B cell (primary cell): ENCODE measurements around the gene RNF113A. TPM values are rescaled to one million over a fixed set of nuclear protein-coding genes. Genes with fewer than 3 reads are reported as not detected.
"Not testable (repeated sequence)": the region's sequence is repeated elsewhere in the genome, so short reads cannot be mapped to it uniquely, and the experiment has no call there.

Experiments used
- ATAC-seq: fragments of 200-7000 bp; cut with Tn5 transposase; one replicate; pipeline ENCODE4 v1.10.0; 2021; ENCODE audit warnings: low read depth, mild to moderate bottlenecking, moderate number of reproducible peaks, moderate library complexity
- CTCF ChIA-PET: fragments of 350-600 bp; sonication (Branson Sonifier 250); formaldehyde crosslinking; loops from one replicate; lab custom pipeline; 2021; ENCODE audit warnings: antibody characterized with exemption, inconsistent platforms; lab: Charles Lee
- POLR2A ChIA-PET: fragments of 350-600 bp; sonication (Branson Sonifier 250); formaldehyde crosslinking; loops from one replicate; lab custom pipeline; 2021; ENCODE audit warnings: antibody characterized with exemption; lab: Charles Lee
- DNase-seq: peaks from one replicate; pipeline ENCODE4 v3.0.0; 2013
- H2AFZ ChIP-seq: 2 replicates; pipeline ENCODE4 v1.6.1; 2012; ENCODE audit warnings: mild to moderate bottlenecking, low read depth, low read length; ENCODE audit not compliant: insufficient read depth, poor library complexity, severe bottlenecking
- H3K27ac ChIP-seq, 2 donors: 1 replicate in 1 of 2; 2 replicates in 1 of 2; pipeline ENCODE4 v1.5.1; 2012 to 2013; ENCODE audit warnings: low read length in 2 of 2, mild to moderate bottlenecking in 2 of 2, moderate library complexity in 1 of 2
- H3K27me3 ChIP-seq, 4 experiments: fragments of 200-600 bp in 1 of 4; sonication (generic) in 1 of 4; replicated peaks in 1 of 4; 1 replicate in 2 of 4; 2 replicates in 2 of 4; pipeline versions ENCODE4 v1.6.1 to v1.7.0; 2013 to 2016; ENCODE audit warnings: low read length in 3 of 4, mild to moderate bottlenecking in 2 of 4, mixed read lengths in 1 of 4, moderate library complexity in 1 of 4; ENCODE audit not compliant: insufficient read depth in 4 of 4, control insufficient read depth in 3 of 4; ENCODE audit errors: control extremely low read depth in 1 of 4
- H3K36me3 ChIP-seq, 2 experiments: replicated peaks in 1 of 2; 1 replicate in 1 of 2; 2 replicates in 1 of 2; pipeline versions ENCODE4 v1.6.1 to v1.7.1; 2013; ENCODE audit warnings: low read length in 1 of 2; ENCODE audit not compliant: insufficient read depth in 2 of 2, control insufficient read depth in 1 of 2; ENCODE audit errors: control extremely low read depth in 1 of 2, extremely low read depth in 1 of 2
- H3K4me1 ChIP-seq, 2 donors: fragments of 200-600 bp in 1 of 2; sonication (generic) in 1 of 2; 1 replicate in 1 of 2; 2 replicates in 1 of 2; pipeline versions ENCODE4 v1.5.1 to v1.6.1; 2013 to 2017; ENCODE audit warnings: low read length in 2 of 2; ENCODE audit not compliant: control insufficient read depth in 2 of 2, insufficient read depth in 2 of 2
- H3K4me2 ChIP-seq: replicated peaks from 2 replicates; pipeline ENCODE3; 2012; ENCODE audit warnings: mild to moderate bottlenecking, low read depth, low read length; ENCODE audit not compliant: poor library complexity, severe bottlenecking
- H3K4me3 ChIP-seq, 5 experiments: fragments of 200-600 bp in 1 of 5; sonication (generic) in 1 of 5; 1 replicate in 3 of 5; 2 replicates in 2 of 5; pipeline versions ENCODE4 v1.5.1 to v1.7.0; 2011 to 2016; ENCODE audit warnings: low read length in 4 of 5, mild to moderate bottlenecking in 4 of 5, low read depth in 2 of 5, control low read depth in 1 of 5, moderate library complexity in 1 of 5; ENCODE audit not compliant: insufficient read depth in 1 of 5; ENCODE audit errors: control extremely low read depth in 1 of 5, extremely low read depth in 1 of 5
- H3K79me2 ChIP-seq: fragments of 200-600 bp; sonication (generic); one replicate; pipeline ENCODE4 v1.6.0; 2016; ENCODE audit warnings: low read length; ENCODE audit not compliant: control insufficient read depth, insufficient read depth
- H3K9ac ChIP-seq: fragments of 200-600 bp; sonication (generic); 2 replicates; pipeline ENCODE4 v1.6.1; 2017; ENCODE audit warnings: mild to moderate bottlenecking, low read length, moderate library complexity
- H3K9me3 ChIP-seq, 3 donors: one replicate each; pipeline versions ENCODE4 v1.6.1 to v1.7.1; 2013; ENCODE audit warnings: low read length in 2 of 3; ENCODE audit not compliant: control insufficient read depth in 2 of 3, insufficient read depth in 1 of 3; ENCODE audit errors: control extremely low read depth in 1 of 3
- H4K20me1 ChIP-seq: 2 replicates; pipeline ENCODE4 v1.6.0; 2012; ENCODE audit warnings: mild to moderate bottlenecking, low read length; ENCODE audit not compliant: insufficient read depth, control insufficient read depth, poor library complexity, severe bottlenecking
- H3K27ac Mint-ChIP-seq: one replicate; pipeline ENCODE4 v1.8.0; 2021; ENCODE audit warnings: mixed read lengths
- H3K27me3 Mint-ChIP-seq: one replicate; pipeline ENCODE4 v1.8.0; 2021; ENCODE audit warnings: mixed read lengths
- H3K4me1 Mint-ChIP-seq: one replicate; pipeline ENCODE4 v1.8.0; 2021; ENCODE audit warnings: mixed read lengths
- H3K4me3 Mint-ChIP-seq: one replicate; pipeline ENCODE4 v1.8.0; 2021; ENCODE audit warnings: mixed read lengths
- H3K9me3 Mint-ChIP-seq: one replicate; pipeline ENCODE4 v1.8.0; 2022; ENCODE audit warnings: mixed read lengths; ENCODE audit not compliant: insufficient read depth
- CTCF ChIP-seq: fragments of 200-600 bp; IDR thresholded peaks from one replicate; pipeline ENCODE4 v1.8.0; 2022; ENCODE audit warnings: antibody characterized with exemption, mild to moderate bottlenecking
- EZH2 ChIP-seq: IDR thresholded peaks from 2 replicates; pipeline ENCODE4 v1.6.1; 2012; ENCODE audit warnings: borderline replicate concordance, low read depth, mild to moderate bottlenecking, moderate library complexity, low read length; ENCODE audit not compliant: insufficient read depth, poor library complexity, severe bottlenecking
- WGBS: methylation state at CpG from one replicate; pipeline ENCODE4 v1.1.5; 2013; ENCODE audit warnings: missing lambda C conversion rate; ENCODE audit not compliant: insufficient coverage; 5-methylcytosine and 5-hydroxymethylcytosine counted together
- intact Hi-C: fragments of 100-400 bp; cut with micrococcal nuclease; formaldehyde crosslinking; loops from one replicate; pipeline ENCODE4 v1.10.0; 2022
- polyA plus RNA-seq: library from polyadenylated mRNA; depleted of rRNA; stranded (reverse); fragments of >200 nt; gene quantifications from 2 replicates; pipeline ENCODE4 v1.2.3, GENCODE V29; 2012
- total RNA-seq, 2 donors: library from RNA; stranded (reverse); fragments of 120-200 nt in 1 of 2; gene quantifications; 1 replicate in 1 of 2; 2 replicates in 1 of 2; pipeline versions ENCODE4 v1.2.3 to v1.2.4, GENCODE V29; 2013 to 2022

Gene RNF113A
- total and polyA plus RNA-seq, 2 donors (not counting 1 experiment from before 2014, with no cell fraction given) = 37.2 to 50.6 TPM

- no peaks in the 10 kb centered on the region for H3K36me3 ChIP-seq
- no peak for TF ChIP-seq EZH2
- no peak for TF ChIP-seq CTCF
- no peak overlapping the region for H3K4me3 Mint-ChIP-seq
- no peaks in the 10 kb centered on the region for H3K79me2 ChIP-seq
- no peak overlapping the region for H3K27ac ChIP-seq
- H4K20me1 ChIP-seq = no peaks in the 10 kb centered on the region
- no peaks in the 10 kb centered on the region for H3K27me3 ChIP-seq
- H3K9me3 Mint-ChIP-seq = no peaks in the 10 kb centered on the region
- intact Hi-C loops = no loop called here
- no peak overlapping the region for H3K27ac Mint-ChIP-seq
- no CpG with 5 or more reads among the region's 7 CpGs for WGBS
- H3K4me1 Mint-ChIP-seq = peaks cover 11% of the 10 kb centered on the region
- POLR2A ChIA-PET = no interaction called here
- no peaks in the 10 kb centered on the region for H3K27me3 Mint-ChIP-seq
- H3K4me2 ChIP-seq = no peak overlapping the region
- CTCF ChIA-PET = no interaction called here
- H3K4me3 ChIP-seq = no peak overlapping the region
- DNase-seq = no peak
- peaks cover 6 to 9% of the 10 kb centered on the region in 2 donors for H3K4me1 ChIP-seq
- no peaks in the 10 kb centered on the region for H3K9me3 ChIP-seq
- H2AFZ ChIP-seq = no peak overlapping the region
- H3K9ac ChIP-seq = no peak overlapping the region
- ATAC-seq = no peak
Measured at GRCh38 chrX:119826399-119826959, 45.1 kb downstream of the RNF113A start.

- intact Hi-C loops, ATAC-seq, H2AFZ ChIP-seq, H3K27ac Mint-ChIP-seq, H3K79me2 ChIP-seq, H3K9me3 Mint-ChIP-seq, H3K4me3 ChIP-seq, H3K9me3 ChIP-seq, DNase-seq, H4K20me1 ChIP-seq, CTCF ChIA-PET, H3K27me3 Mint-ChIP-seq, H3K4me2 ChIP-seq, H3K27me3 ChIP-seq, H3K36me3 ChIP-seq, H3K9ac ChIP-seq, H3K27ac ChIP-seq, H3K4me3 Mint-ChIP-seq: not testable (repeated sequence)
- POLR2A ChIA-PET = interaction anchor here (0.6 kb wide), 1 partner anchor 740 kb away, joined by 4 read pairs; no protein-coding TSS in a partner anchor
- WGBS = no CpG with 5 or more reads among the region's 5 CpGs
- H3K4me1 Mint-ChIP-seq = peaks cover 11% of the 10 kb centered on the region
- peaks cover 8 to 13% of the 10 kb centered on the region in 2 donors for H3K4me1 ChIP-seq
Measured at GRCh38 chrX:119824221-119824620, 47.3 kb downstream of the RNF113A start.

- H3K27me3 Mint-ChIP-seq, H3K36me3 ChIP-seq, H3K79me2 ChIP-seq, H3K9me3 Mint-ChIP-seq, H3K9me3 ChIP-seq, H3K9ac ChIP-seq, H3K27me3 ChIP-seq, CTCF ChIA-PET, H4K20me1 ChIP-seq, H3K4me3 ChIP-seq: not testable (repeated sequence)
- H3K4me1 ChIP-seq = peaks cover 8 to 13% of the 10 kb centered on the region in 2 donors
- H3K4me3 Mint-ChIP-seq = peak overlapping the region; percentile 16
- ATAC-seq = peak; percentile 93
- peak overlapping the region; percentile 82 for H3K27ac Mint-ChIP-seq
- H3K4me2 ChIP-seq = peak overlapping the region; percentile 32
- intact Hi-C loops = loop anchor here (1.0 to 2.0 kb wide), 2 partner anchors 30 to 31 kb away; partner anchors contain the start of genes RPL39 and UPF3B
- peak; percentile 75 for DNase-seq
- peak overlapping the region; percentile 59 to 82 for H3K27ac ChIP-seq
- peaks cover 11% of the 10 kb centered on the region for H3K4me1 Mint-ChIP-seq
- POLR2A ChIA-PET = interaction anchor here (0.9 to 1.3 kb wide), 2 partner anchors 21 to 31 kb away, joined by 5 read pairs; partner anchors contain the start of gene RPL39
- H2AFZ ChIP-seq = peak overlapping the region; percentile 8
- no CpG with 5 or more reads among the region's 3 CpGs for WGBS
Measured at GRCh38 chrX:119821703-119822102, 49.8 kb downstream of the RNF113A start.
